GM12873 (cell line): ENCODE measurements around the gene SNAI3.

Experiments
- TF ChIP-seq, protein P1 (sequence below): IDR thresholded peaks from 2 replicates; pipeline ENCODE4 v1.5.1; 2012; ENCODE audit warnings: low read depth, mild to moderate bottlenecking, moderate library complexity, low read length, control low read depth; ENCODE audit not compliant: insufficient read depth; ENCODE audit errors: missing control alignments

The SNAI3 gene

GRCh38 chr16:88721236-88721635, 34.9 kb upstream of the SNAI3 start:
- TF ChIP-seq, protein P1, sequence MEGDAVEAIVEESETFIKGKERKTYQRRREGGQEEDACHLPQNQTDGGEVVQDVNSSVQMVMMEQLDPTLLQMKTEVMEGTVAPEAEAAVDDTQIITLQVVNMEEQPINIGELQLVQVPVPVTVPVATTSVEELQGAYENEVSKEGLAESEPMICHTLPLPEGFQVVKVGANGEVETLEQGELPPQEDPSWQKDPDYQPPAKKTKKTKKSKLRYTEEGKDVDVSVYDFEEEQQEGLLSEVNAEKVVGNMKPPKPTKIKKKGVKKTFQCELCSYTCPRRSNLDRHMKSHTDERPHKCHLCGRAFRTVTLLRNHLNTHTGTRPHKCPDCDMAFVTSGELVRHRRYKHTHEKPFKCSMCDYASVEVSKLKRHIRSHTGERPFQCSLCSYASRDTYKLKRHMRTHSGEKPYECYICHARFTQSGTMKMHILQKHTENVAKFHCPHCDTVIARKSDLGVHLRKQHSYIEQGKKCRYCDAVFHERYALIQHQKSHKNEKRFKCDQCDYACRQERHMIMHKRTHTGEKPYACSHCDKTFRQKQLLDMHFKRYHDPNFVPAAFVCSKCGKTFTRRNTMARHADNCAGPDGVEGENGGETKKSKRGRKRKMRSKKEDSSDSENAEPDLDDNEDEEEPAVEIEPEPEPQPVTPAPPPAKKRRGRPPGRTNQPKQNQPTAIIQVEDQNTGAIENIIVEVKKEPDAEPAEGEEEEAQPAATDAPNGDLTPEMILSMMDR = no peak

GRCh38 chr16:88720396-88720970, 34.2 kb upstream of the SNAI3 start:
- TF ChIP-seq, protein P1 = no peak

DNA sequence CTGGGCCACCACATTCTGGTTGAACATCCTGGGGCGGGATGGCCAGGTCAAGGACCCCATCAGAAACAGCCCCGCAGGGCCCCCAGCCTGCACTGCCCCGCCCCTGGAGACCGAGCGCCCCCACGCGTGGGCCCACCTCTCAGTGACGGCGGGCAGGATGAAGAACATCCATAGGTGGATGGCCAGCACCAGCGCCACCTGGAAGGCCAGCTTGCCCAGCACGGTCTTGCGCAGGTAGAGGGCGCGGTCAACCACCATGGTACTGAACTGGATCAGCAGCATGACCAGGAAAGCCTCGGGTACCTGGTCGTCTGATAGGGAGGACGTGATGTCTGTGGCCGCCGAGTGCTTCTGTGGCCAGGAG, 33.6 kb upstream of the SNAI3 start:
- TF ChIP-seq, protein P1 = no peak

DNA sequence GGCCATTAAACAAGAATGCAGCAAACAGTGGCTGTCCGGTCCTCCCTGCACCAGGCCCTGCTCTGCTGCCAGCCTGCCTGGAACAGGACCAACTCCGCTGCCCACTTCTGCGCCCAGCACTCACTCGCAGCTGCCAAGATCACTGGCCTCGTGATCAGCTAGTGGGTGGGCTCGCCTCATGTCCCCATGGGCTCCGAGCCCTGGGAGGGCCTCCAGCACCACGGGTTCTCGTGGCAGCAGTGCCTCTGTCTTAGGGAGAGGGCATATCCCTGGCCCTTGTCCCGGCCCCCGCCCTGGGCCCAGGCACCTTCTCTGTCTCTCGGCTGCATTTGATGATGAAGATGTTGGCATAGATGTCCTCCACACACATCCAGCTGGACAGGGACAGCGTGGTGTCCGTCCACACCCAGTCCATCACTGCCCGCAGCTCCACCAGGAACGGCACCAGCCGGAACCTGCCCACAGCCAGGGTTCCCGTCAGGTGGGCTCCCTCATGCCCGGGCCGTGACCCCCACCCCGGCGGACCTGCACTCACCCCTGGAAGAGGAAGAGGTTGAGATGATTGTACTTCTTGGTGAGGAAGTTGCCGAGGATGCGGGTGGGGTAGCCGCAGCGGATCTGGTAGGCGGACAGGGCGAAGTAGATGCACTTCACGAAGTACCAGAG, 33.1 kb upstream of the SNAI3 start:
- TF ChIP-seq, protein P1 = no peak

DNA sequence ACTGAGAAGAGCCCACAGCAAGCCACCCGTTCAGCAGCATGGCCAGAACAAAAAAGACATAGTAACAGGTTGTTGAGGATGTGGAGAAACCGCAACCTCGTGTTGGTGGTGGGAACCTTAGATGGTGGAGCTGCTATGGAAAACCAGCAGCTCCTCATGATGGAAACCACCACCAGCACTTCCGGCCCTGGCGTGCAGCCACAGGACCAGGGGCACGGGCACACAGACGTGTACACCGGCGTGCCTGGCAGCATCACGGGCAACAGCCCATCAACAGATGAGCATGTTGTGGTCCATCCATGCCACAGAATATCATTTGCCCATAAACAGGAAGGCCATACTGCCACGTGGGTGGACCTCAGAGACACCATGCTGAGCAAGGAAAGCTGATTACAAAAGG, 31.9 kb upstream of the SNAI3 start:
- TF ChIP-seq, protein P1 = no peak

DNA sequence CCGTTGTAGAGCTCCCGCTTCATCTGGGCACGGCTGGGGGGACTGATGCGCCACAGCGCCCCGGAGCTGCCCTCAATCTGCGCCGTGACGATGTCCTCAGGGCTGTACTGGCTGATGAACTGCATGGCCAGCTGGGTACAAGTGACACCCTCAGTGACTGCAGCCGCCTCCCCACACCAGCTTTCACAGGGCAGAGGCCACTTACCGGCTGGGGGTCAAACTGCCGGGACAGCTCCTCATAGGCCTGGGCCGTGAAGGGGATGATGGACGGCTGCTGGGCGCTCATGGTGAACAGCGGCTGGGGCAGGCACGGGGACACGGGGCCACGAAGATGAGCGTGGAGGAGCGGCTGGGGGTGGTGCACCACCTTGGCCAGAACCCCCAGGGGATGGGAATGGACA, 30.3 kb upstream of the SNAI3 start:
- TF ChIP-seq, protein P1 = no peak

- TF ChIP-seq, protein P1 = no peak
Measured at GRCh38 chr16:88716201-88716600, 29.9 kb upstream of the SNAI3 start.
